ENCODE data around the gene GLB1L. TPM values are rescaled to one million over a fixed set of nuclear protein-coding genes. Genes with fewer than 3 reads are reported as not detected.

The GLB1L gene
- total and polyA plus RNA-seq, 4 donors = 2.3 to 5.2 (median 2.6) TPM

- Histone ChIP-seq H3K9ac (ENCODE audit: low read depth in 1 of 2, low read length in 2 of 2) (no peak overlapping the region), H3K36me3 (ENCODE audit: control insufficient read depth in 4 of 4, insufficient read depth in 3 of 4, low read depth in 1 of 4, low read length in 3 of 4) (peaks cover 0 to 3% (median 0%) of the 10 kb centered on the region in 4 donors), H3K9me3 (ENCODE audit: control insufficient read depth in 4 of 4, low read length in 3 of 4) (no peaks in the 10 kb centered on the region), H3K27me3 (ENCODE audit: control insufficient read depth in 4 of 4, insufficient read depth in 4 of 4, low read length in 3 of 4) (no peaks in the 10 kb centered on the region), H3K27ac (ENCODE audit: low read depth in 1 of 2, low read length in 2 of 2) (peak overlapping the region; percentile 55 to 73), H3K4me1 (ENCODE audit: control insufficient read depth in 4 of 4, insufficient read depth in 4 of 4, low read length in 3 of 4) (peaks cover 19 to 72% (median 58%) of the 10 kb centered on the region in 4 donors), H3K4me3 (ENCODE audit: low read depth in 1 of 3, low read length in 3 of 3) (no peak overlapping the region)
- TF ChIP-seq SP1 (IDR thresholded peaks at IDR 0.05) (peak; percentile 31), RXRA (IDR thresholded peaks at IDR 0.05) (no peak)
- no peak for DNase-seq (ENCODE audit: low spot score)
- 86% methylated on average over 17 of the region's 17 CpGs for WGBS
Measured at GRCh38 chr2:219247678-219248642, 2.7 kb upstream of the GLB1L start.

- 98% methylated on average over 10 of the region's 10 CpGs for WGBS
- H3K27ac ChIP-seq (ENCODE audit: low read depth in 1 of 2, low read length in 2 of 2) = peak overlapping the region in 1 of 2 donors; percentile 94
- H3K9ac ChIP-seq (ENCODE audit: low read depth in 1 of 2, low read length in 2 of 2) = no peak overlapping the region
- no peak for DNase-seq (ENCODE audit: low spot score)
- H3K27me3 ChIP-seq (ENCODE audit: control insufficient read depth in 4 of 4, insufficient read depth in 4 of 4, low read length in 3 of 4) = no peaks in the 10 kb centered on the region
- H3K9me3 ChIP-seq (ENCODE audit: control insufficient read depth in 4 of 4, low read length in 3 of 4) = no peaks in the 10 kb centered on the region
- H3K36me3 ChIP-seq (ENCODE audit: control insufficient read depth in 4 of 4, insufficient read depth in 3 of 4, low read depth in 1 of 4, low read length in 3 of 4) = peaks cover 0 to 3% (median 0%) of the 10 kb centered on the region in 4 donors
- no peak for TF ChIP-seq FOXA1 (IDR thresholded peaks at IDR 0.05)
- TF ChIP-seq TAF1 (conservative IDR thresholded peaks at IDR 0.05) = no peak
- TF ChIP-seq EGR1 (IDR thresholded peaks at IDR 0.05; ENCODE audit: low read depth in 2 of 2) = no peak
- no peak for TF ChIP-seq HNF4A (conservative IDR thresholded peaks at IDR 0.05)
- no peak for TF ChIP-seq GABPA (IDR thresholded peaks at IDR 0.05 in 1 of 2, conservative IDR thresholded peaks at IDR 0.05 in 1 of 2)
- no peak for TF ChIP-seq REST (IDR thresholded peaks at IDR 0.05)
- no peak for TF ChIP-seq SP1 (IDR thresholded peaks at IDR 0.05)
- no peak for TF ChIP-seq NR2F2 (IDR thresholded peaks at IDR 0.05)
- TF ChIP-seq FOXA2 (IDR thresholded peaks at IDR 0.05) = no peak
- TF ChIP-seq, protein P1, sequence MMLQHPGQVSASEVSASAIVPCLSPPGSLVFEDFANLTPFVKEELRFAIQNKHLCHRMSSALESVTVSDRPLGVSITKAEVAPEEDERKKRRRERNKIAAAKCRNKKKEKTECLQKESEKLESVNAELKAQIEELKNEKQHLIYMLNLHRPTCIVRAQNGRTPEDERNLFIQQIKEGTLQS (IDR thresholded peaks at IDR 0.05) = no peak
- no peak for TF ChIP-seq YY1 (IDR thresholded peaks at IDR 0.05)
- TF ChIP-seq, protein P2, sequence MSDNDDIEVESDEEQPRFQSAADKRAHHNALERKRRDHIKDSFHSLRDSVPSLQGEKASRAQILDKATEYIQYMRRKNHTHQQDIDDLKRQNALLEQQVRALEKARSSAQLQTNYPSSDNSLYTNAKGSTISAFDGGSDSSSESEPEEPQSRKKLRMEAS (IDR thresholded peaks at IDR 0.05) = no peak
- TF ChIP-seq RXRA (IDR thresholded peaks at IDR 0.05) = no peak
- TF ChIP-seq, protein P3, sequence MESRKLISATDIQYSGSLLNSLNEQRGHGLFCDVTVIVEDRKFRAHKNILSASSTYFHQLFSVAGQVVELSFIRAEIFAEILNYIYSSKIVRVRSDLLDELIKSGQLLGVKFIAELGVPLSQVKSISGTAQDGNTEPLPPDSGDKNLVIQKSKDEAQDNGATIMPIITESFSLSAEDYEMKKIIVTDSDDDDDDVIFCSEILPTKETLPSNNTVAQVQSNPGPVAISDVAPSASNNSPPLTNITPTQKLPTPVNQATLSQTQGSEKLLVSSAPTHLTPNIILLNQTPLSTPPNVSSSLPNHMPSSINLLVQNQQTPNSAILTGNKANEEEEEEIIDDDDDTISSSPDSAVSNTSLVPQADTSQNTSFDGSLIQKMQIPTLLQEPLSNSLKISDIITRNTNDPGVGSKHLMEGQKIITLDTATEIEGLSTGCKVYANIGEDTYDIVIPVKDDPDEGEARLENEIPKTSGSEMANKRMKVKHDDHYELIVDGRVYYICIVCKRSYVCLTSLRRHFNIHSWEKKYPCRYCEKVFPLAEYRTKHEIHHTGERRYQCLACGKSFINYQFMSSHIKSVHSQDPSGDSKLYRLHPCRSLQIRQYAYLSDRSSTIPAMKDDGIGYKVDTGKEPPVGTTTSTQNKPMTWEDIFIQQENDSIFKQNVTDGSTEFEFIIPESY (IDR thresholded peaks at IDR 0.05) = no peak
- no peak for TF ChIP-seq RAD21 (IDR thresholded peaks at IDR 0.05)
- H3K4me1 ChIP-seq (ENCODE audit: control insufficient read depth in 4 of 4, insufficient read depth in 4 of 4, low read length in 3 of 4) = peaks cover 16 to 67% (median 57%) of the 10 kb centered on the region in 4 donors
- H3K4me3 ChIP-seq (ENCODE audit: low read depth in 1 of 3, low read length in 3 of 3) = no peak overlapping the region
Measured at GRCh38 chr2:219246559-219246958, 1.3 kb upstream of the GLB1L start.
